Activated CD8-positive, alpha-beta memory T cell treated with anti-CD3 and anti-CD28 coated beads, Interleukin-2, amount 10 ng/mL, durations not matched to agents 7 days and 5 days (primary cell): ENCODE measurements around the gene DYNLT2. TPM values are rescaled to one million over a fixed set of nuclear protein-coding genes. Genes with fewer than 3 reads are reported as not detected.

Experiments
- ATAC-seq: fragments of 150-1000 bp; cut with Tn5 transposase; one replicate; pipeline ENCODE4 v1.10.0; 2021; ENCODE audit warnings: moderate library complexity
- CTCF ChIA-PET: fragments of 350-600 bp; sonication (Branson Sonifier 250); formaldehyde crosslinking; loops from one replicate; lab custom pipeline; 2021; ENCODE audit warnings: antibody characterized with exemption; lab: Charles Lee
- DNase-seq: peaks from one replicate; pipeline ENCODE4 v3.0.0-alpha.2; 2020
- H3K27ac Mint-ChIP-seq: one replicate; pipeline ENCODE4 v1.8.0; 2021; ENCODE audit warnings: mild to moderate bottlenecking, mixed read lengths
- H3K27me3 Mint-ChIP-seq: one replicate; pipeline ENCODE4 v1.8.0; 2021; ENCODE audit warnings: mixed read lengths
- H3K36me3 Mint-ChIP-seq: one replicate; pipeline ENCODE4 v1.8.0; 2021; ENCODE audit warnings: mild to moderate bottlenecking, mixed read lengths
- H3K4me1 Mint-ChIP-seq: one replicate; pipeline ENCODE4 v1.8.0; 2021; ENCODE audit warnings: mixed read lengths
- H3K4me3 Mint-ChIP-seq: one replicate; pipeline ENCODE4 v1.8.0; 2021; ENCODE audit warnings: mild to moderate bottlenecking, moderate library complexity, mixed read lengths
- H3K9me3 Mint-ChIP-seq: one replicate; pipeline ENCODE4 v1.8.0; 2022; ENCODE audit warnings: low read depth, mixed read lengths
- total RNA-seq, 2 experiments: library from RNA; stranded (reverse); gene quantifications; one replicate each; pipeline ENCODE4 v1.2.3, GENCODE V29; 2021

The DYNLT2 gene
- total RNA-seq, 2 experiments from 2014 or later, result 2.0 to 3.3 TPM

GRCh38 chr6:169746556-169746955 lies 4.8 kb downstream of the DYNLT2 start:
- peaks cover 21% of the 10 kb centered on the region for H3K36me3 Mint-ChIP-seq
- peaks cover 11% of the 10 kb centered on the region for H3K4me1 Mint-ChIP-seq
- no peak overlapping the region for H3K4me3 Mint-ChIP-seq
- no peak overlapping the region for H3K27ac Mint-ChIP-seq
- CTCF ChIA-PET, result no interaction called here
- peaks cover 3% of the 10 kb centered on the region for H3K9me3 Mint-ChIP-seq
- ATAC-seq (no peak), DNase-seq (no peak)
- peaks cover 10% of the 10 kb centered on the region for H3K27me3 Mint-ChIP-seq

GRCh38 chr6:169745405-169745804 lies 6.0 kb downstream of the DYNLT2 start:
- Mint-ChIP-seq H3K9me3 (peaks cover 3% of the 10 kb centered on the region), H3K27ac (no peak overlapping the region), H3K36me3 (peaks cover 21% of the 10 kb centered on the region), H3K4me3 (no peak overlapping the region), H3K27me3 (peaks cover 10% of the 10 kb centered on the region), H3K4me1 (peaks cover 10% of the 10 kb centered on the region)
- ATAC-seq, result no peak
- no peak for DNase-seq
- CTCF ChIA-PET, result no interaction called here

- peaks cover under 1% of the 10 kb centered on the region for H3K9me3 Mint-ChIP-seq
- H3K27me3 Mint-ChIP-seq, result peaks cover 21% of the 10 kb centered on the region
- CTCF ChIA-PET, result interaction anchor here (1.4 kb wide), 1 partner anchor 8 kb away, joined by 3 read pairs; no protein-coding TSS in a partner anchor
- no peak overlapping the region for H3K4me3 Mint-ChIP-seq
- peaks cover 5% of the 10 kb centered on the region for H3K36me3 Mint-ChIP-seq
- H3K4me1 Mint-ChIP-seq, result no peaks in the 10 kb centered on the region
- ATAC-seq, result no peak
- no peak for DNase-seq
- H3K27ac Mint-ChIP-seq, result no peak overlapping the region
These were observed 10.0 kb downstream of the DYNLT2 start for GRCh38 chr6:169741344-169741743.

- no peak for DNase-seq
- Mint-ChIP-seq H3K36me3 (no peaks in the 10 kb centered on the region), H3K9me3 (no peaks in the 10 kb centered on the region), H3K4me1 (no peaks in the 10 kb centered on the region), H3K27ac (no peak overlapping the region), H3K4me3 (no peak overlapping the region), H3K27me3 (peaks cover 33% of the 10 kb centered on the region)
- CTCF ChIA-PET, result no interaction called here
- no peak for ATAC-seq
These were observed 12.3 kb downstream of the DYNLT2 start for GRCh38 chr6:169738976-169739529.

- DNase-seq, result no peak
- Mint-ChIP-seq H3K27ac (no peak overlapping the region), H3K27me3 (peaks cover 37% of the 10 kb centered on the region), H3K36me3 (no peaks in the 10 kb centered on the region), H3K4me3 (no peak overlapping the region), H3K4me1 (no peaks in the 10 kb centered on the region), H3K9me3 (no peaks in the 10 kb centered on the region)
- ATAC-seq, result no peak
- CTCF ChIA-PET, result no interaction called here
These were observed 13.0 kb downstream of the DYNLT2 start for GRCh38 chr6:169738204-169738975.

- DNase-seq, result no peak
- peaks cover 11% of the 10 kb centered on the region for H3K4me1 Mint-ChIP-seq
- CTCF ChIA-PET, result no interaction called here
- H3K36me3 Mint-ChIP-seq, result no peaks in the 10 kb centered on the region
- H3K4me3 Mint-ChIP-seq, result no peak overlapping the region
- H3K9me3 Mint-ChIP-seq, result no peaks in the 10 kb centered on the region
- ATAC-seq, result no peak
- no peak overlapping the region for H3K27ac Mint-ChIP-seq
- H3K27me3 Mint-ChIP-seq, result peaks cover 22% of the 10 kb centered on the region
These were observed 21.4 kb downstream of the DYNLT2 start for GRCh38 chr6:169729961-169730360.

GRCh38 chr6:169726963-169727362 lies 24.4 kb downstream of the DYNLT2 start:
- H3K4me1 Mint-ChIP-seq, result peaks cover 15% of the 10 kb centered on the region
- DNase-seq (no peak), ATAC-seq (no peak)
- peaks cover 1% of the 10 kb centered on the region for H3K36me3 Mint-ChIP-seq
- CTCF ChIA-PET, result no interaction called here
- no peak overlapping the region for H3K27ac Mint-ChIP-seq
- H3K9me3 Mint-ChIP-seq, result no peaks in the 10 kb centered on the region
- no peak overlapping the region for H3K4me3 Mint-ChIP-seq
- peaks cover 2% of the 10 kb centered on the region for H3K27me3 Mint-ChIP-seq

- no peak for ATAC-seq
- DNase-seq, result no peak
- CTCF ChIA-PET, result no interaction called here
- H3K9me3 Mint-ChIP-seq, result no peaks in the 10 kb centered on the region
- no peak overlapping the region for H3K27ac Mint-ChIP-seq
- H3K36me3 Mint-ChIP-seq, result peaks cover 1% of the 10 kb centered on the region
- H3K27me3 Mint-ChIP-seq, result peaks cover 2% of the 10 kb centered on the region
- H3K4me1 Mint-ChIP-seq, result peaks cover 19% of the 10 kb centered on the region
- peak overlapping the region; percentile 68 for H3K4me3 Mint-ChIP-seq
These were observed 25.3 kb downstream of the DYNLT2 start for GRCh38 chr6:169726049-169726400.

GRCh38 chr6:169725125-169726048 lies 26.0 kb downstream of the DYNLT2 start:
- CTCF ChIA-PET, result interaction anchor here (1.3 kb wide), 1 partner anchor 10 kb away, joined by 5 read pairs; no protein-coding TSS in a partner anchor
- DNase-seq, result no peak
- Mint-ChIP-seq H3K4me1 (peaks cover 23% of the 10 kb centered on the region), H3K27me3 (no peaks in the 10 kb centered on the region), H3K9me3 (no peaks in the 10 kb centered on the region), H3K36me3 (peaks cover 3% of the 10 kb centered on the region), H3K4me3 (peak overlapping the region; percentile 68), H3K27ac (peak overlapping the region; percentile 57)
- ATAC-seq, result no peak

- Mint-ChIP-seq H3K4me1 (peaks cover 29% of the 10 kb centered on the region), H3K9me3 (no peaks in the 10 kb centered on the region), H3K27ac (peak within 1 kb of the TSS; percentile 94), H3K36me3 (peaks cover 8% of the 10 kb centered on the region), H3K27me3 (no peaks in the 10 kb centered on the region), H3K4me3 (peak within 1 kb of the TSS; percentile 86)
- CTCF ChIA-PET, result interaction anchor here (1.0 to 1.3 kb wide), 2 partner anchors 9 to 26 kb away, joined by 4 to 5 read pairs; no protein-coding TSS in a partner anchor
- DNase-seq, result peak; percentile 64
- peak; percentile 59 for ATAC-seq
These were observed 26.8 kb downstream of the DYNLT2 start, which contains the start of gene PHF10 for GRCh38 chr6:169724494-169725124. Gene PHF10, minus strand, starts transcription at chr6:169724500. Its CDS starts 569 bp downstream, at chr6:169723931.

- peaks cover 11% of the 10 kb centered on the region for H3K36me3 Mint-ChIP-seq
- no peaks in the 10 kb centered on the region for H3K9me3 Mint-ChIP-seq
- peaks cover 35% of the 10 kb centered on the region for H3K4me1 Mint-ChIP-seq
- ATAC-seq (peak; percentile 59), DNase-seq (peak; percentile 45)
- H3K4me3 Mint-ChIP-seq, result peak overlapping the region; percentile 67
- CTCF ChIA-PET, result interaction anchor here (1.0 to 2.7 kb wide), 2 partner anchors 26 to 28 kb away, joined by 4 to 9 read pairs; no protein-coding TSS in a partner anchor
- H3K27ac Mint-ChIP-seq, result peak overlapping the region; percentile 63
- H3K27me3 Mint-ChIP-seq, result no peaks in the 10 kb centered on the region
These were observed 27.3 kb downstream of the DYNLT2 start for GRCh38 chr6:169723991-169724493.

GRCh38 chr6:169723200-169723909 lies 28.0 kb downstream of the DYNLT2 start:
- CTCF ChIA-PET, result interaction anchor here (1.0 to 3.2 kb wide), 4 partner anchors 18 to 29 kb away, joined by 4 to 11 read pairs (median 10); partner anchors contain the start of genes C6orf120 and WDR27
- H3K27ac Mint-ChIP-seq, result peak overlapping the region; percentile 94
- peak; percentile 42 for ATAC-seq
- H3K4me3 Mint-ChIP-seq, result peak overlapping the region; percentile 86
- peak; percentile 74 for DNase-seq
- peaks cover 13% of the 10 kb centered on the region for H3K36me3 Mint-ChIP-seq
- no peaks in the 10 kb centered on the region for H3K27me3 Mint-ChIP-seq
- H3K4me1 Mint-ChIP-seq, result peaks cover 37% of the 10 kb centered on the region
- H3K9me3 Mint-ChIP-seq, result no peaks in the 10 kb centered on the region
